CD14-positive monocyte (primary cell): Measurements from ENCODE around the gene TBC1D9B. TPM values are rescaled to one million over a fixed set of nuclear protein-coding genes. Genes with fewer than 3 reads are reported as not detected.

Experiments
- DNase-seq, 3 donors: peaks; one replicate each; pipeline ENCODE4 v3.0.0-alpha.2; 2011 to 2022
- H2AFZ ChIP-seq: 2 replicates; pipeline ENCODE4 v1.6.0; 2012; ENCODE audit warnings: mild to moderate bottlenecking, low read depth, low read length, inconsistent platforms; ENCODE audit not compliant: insufficient read depth, poor library complexity, severe bottlenecking
- H3K27ac ChIP-seq, 2 donors: 1 replicate in 1 of 2; 2 replicates in 1 of 2; pipeline ENCODE4 v1.5.1; 2012 to 2013; ENCODE audit warnings: low read length in 2 of 2, control low read depth in 1 of 2, inconsistent platforms in 1 of 2, low read depth in 1 of 2, mild to moderate bottlenecking in 1 of 2
- H3K27me3 ChIP-seq, 2 donors: one replicate each; pipeline versions ENCODE4 v1.6.0 to v1.6.1; 2011 to 2013; ENCODE audit warnings: low read length in 2 of 2; ENCODE audit not compliant: control insufficient read depth in 2 of 2, insufficient read depth in 2 of 2
- H3K36me3 ChIP-seq, 2 donors: replicated peaks in 1 of 2; 1 replicate in 1 of 2; 2 replicates in 1 of 2; pipeline versions ENCODE4 v1.5.1 to v1.6.1; 2012 to 2013; ENCODE audit warnings: low read length in 2 of 2, control low read depth in 1 of 2, inconsistent platforms in 1 of 2, mild to moderate bottlenecking in 1 of 2; ENCODE audit not compliant: insufficient read depth in 2 of 2, control insufficient read depth in 1 of 2
- H3K4me1 ChIP-seq, 2 donors: 1 replicate in 1 of 2; 2 replicates in 1 of 2; pipeline versions ENCODE4 v1.5.1 to v1.6.1; 2012 to 2013; ENCODE audit warnings: low read length in 2 of 2, control low read depth in 1 of 2, inconsistent platforms in 1 of 2, mild to moderate bottlenecking in 1 of 2, moderate library complexity in 1 of 2; ENCODE audit not compliant: insufficient read depth in 2 of 2, control insufficient read depth in 1 of 2
- H3K4me2 ChIP-seq: replicated peaks from 2 replicates; pipeline ENCODE3; 2012; ENCODE audit warnings: low read length, moderate library complexity, mild to moderate bottlenecking; ENCODE audit not compliant: poor library complexity, severe bottlenecking; ENCODE audit errors: extremely low read depth
- H3K4me3 ChIP-seq, 3 experiments: fragments of 200-600 bp in 1 of 3; sonication (generic) in 1 of 3; replicated peaks in 1 of 3; 1 replicate in 2 of 3; 2 replicates in 1 of 3; pipeline ENCODE4 v1.5.1; 2011 to 2013; ENCODE audit warnings: low read length in 3 of 3, mild to moderate bottlenecking in 3 of 3, control low read depth in 2 of 3, low read depth in 2 of 3, inconsistent platforms in 1 of 3, moderate library complexity in 1 of 3
- H3K79me2 ChIP-seq: 2 replicates; pipeline ENCODE4 v1.6.0; 2012; ENCODE audit warnings: mild to moderate bottlenecking, control low read depth, inconsistent platforms, low read length, moderate library complexity; ENCODE audit not compliant: insufficient read depth
- H3K9ac ChIP-seq: 2 replicates; pipeline ENCODE4 v1.6.0; 2017; ENCODE audit warnings: low read length, mild to moderate bottlenecking; ENCODE audit not compliant: insufficient read depth, poor library complexity, severe bottlenecking
- H3K9me3 ChIP-seq, 2 donors: replicated peaks in 1 of 2; 1 replicate in 1 of 2; 2 replicates in 1 of 2; pipeline versions ENCODE4 v1.5.1 to v1.6.1; 2012 to 2013; ENCODE audit warnings: low read length in 2 of 2, control low read depth in 1 of 2; ENCODE audit not compliant: control insufficient read depth in 1 of 2, insufficient read depth in 1 of 2
- H4K20me1 ChIP-seq: 2 replicates; pipeline ENCODE4 v1.6.0; 2012; ENCODE audit warnings: mild to moderate bottlenecking, low read length, control low read depth, moderate library complexity; ENCODE audit not compliant: insufficient read depth
- H3K27ac Mint-ChIP-seq, 7 donors: one replicate each; pipeline ENCODE4 v1.8.0; 2020; ENCODE audit warnings: mild to moderate bottlenecking in 7 of 7, mixed read lengths in 7 of 7, moderate library complexity in 6 of 7, inconsistent platforms in 2 of 7
- H3K27me3 Mint-ChIP-seq, 3 donors: one replicate each; pipeline ENCODE4 v1.8.0; 2021 to 2022; ENCODE audit warnings: low read depth in 3 of 3, mild to moderate bottlenecking in 3 of 3, mixed read lengths in 3 of 3, moderate library complexity in 3 of 3, inconsistent platforms in 1 of 3
- H3K36me3 Mint-ChIP-seq, 2 donors: one replicate each; pipeline ENCODE4 v1.8.0; 2020; ENCODE audit warnings: mixed read lengths in 2 of 2, inconsistent platforms in 1 of 2, mild to moderate bottlenecking in 1 of 2
- H3K4me1 Mint-ChIP-seq: one replicate; pipeline ENCODE4 v1.8.0; 2020; ENCODE audit warnings: mild to moderate bottlenecking, mixed read lengths
- H3K4me3 Mint-ChIP-seq, 2 donors: one replicate each; pipeline ENCODE4 v1.8.0; 2020; ENCODE audit warnings: mild to moderate bottlenecking in 2 of 2, mixed read lengths in 2 of 2, moderate library complexity in 1 of 2
- H3K9me3 Mint-ChIP-seq, 7 donors: one replicate each; pipeline ENCODE4 v1.8.0; 2020 to 2022; ENCODE audit warnings: mixed read lengths in 7 of 7, mild to moderate bottlenecking in 6 of 7, moderate library complexity in 6 of 7, inconsistent platforms in 2 of 7
- WGBS: methylation state at CpG from one replicate; pipeline ENCODE4 v1.1.5; 2013; ENCODE audit warnings: missing lambda C conversion rate; ENCODE audit not compliant: insufficient coverage; 5-methylcytosine and 5-hydroxymethylcytosine counted together
- intact Hi-C, 2 donors: fragments of 100-400 bp; cut with micrococcal nuclease; formaldehyde crosslinking; loops; one replicate each; pipeline versions ENCODE4 v1.15.0 to v1.15.1; 2023
- polyA plus RNA-seq, 3 donors: library from polyadenylated mRNA; depleted of rRNA in 1 of 3; unstranded in 2 of 3; stranded (reverse) in 1 of 3; fragments of 300-500 nt in 2 of 3; fragments of >200 nt in 1 of 3; fragmentation: Illumina TruSeq in 2 of 3; gene quantifications; 1 replicate in 2 of 3; 2 replicates in 1 of 3; pipeline ENCODE4 v1.2.3, GENCODE V29; 2012 to 2021
- TF ChIP-seq, protein P1 (sequence below): fragments of 200-600 bp; IDR thresholded peaks from one replicate; pipeline ENCODE4 v1.8.0; 2022; ENCODE audit warnings: antibody characterized with exemption, mild to moderate bottlenecking

The TBC1D9B gene
- polyA plus RNA-seq, 3 donors: 13.4 to 116 (median 26.3) TPM

- Histone ChIP-seq H4K20me1 (peaks cover 19% of the 10 kb centered on the region), H3K9me3 (no peaks in the 10 kb centered on the region), H3K9ac (no peak overlapping the region), H3K4me2 (no peak overlapping the region), H3K79me2 (no peaks in the 10 kb centered on the region), H3K4me1 (no peaks in the 10 kb centered on the region), H2AFZ (no peak overlapping the region), H3K27ac (no peak overlapping the region), H3K4me3 (no peak overlapping the region), H3K27me3 (no peaks in the 10 kb centered on the region), H3K36me3 (peaks cover 88 to 100% of the 10 kb centered on the region in 2 donors)
- H3K36me3 Mint-ChIP-seq: peaks cover 81 to 93% of the 10 kb centered on the region in 2 donors
- TF ChIP-seq, protein P1, sequence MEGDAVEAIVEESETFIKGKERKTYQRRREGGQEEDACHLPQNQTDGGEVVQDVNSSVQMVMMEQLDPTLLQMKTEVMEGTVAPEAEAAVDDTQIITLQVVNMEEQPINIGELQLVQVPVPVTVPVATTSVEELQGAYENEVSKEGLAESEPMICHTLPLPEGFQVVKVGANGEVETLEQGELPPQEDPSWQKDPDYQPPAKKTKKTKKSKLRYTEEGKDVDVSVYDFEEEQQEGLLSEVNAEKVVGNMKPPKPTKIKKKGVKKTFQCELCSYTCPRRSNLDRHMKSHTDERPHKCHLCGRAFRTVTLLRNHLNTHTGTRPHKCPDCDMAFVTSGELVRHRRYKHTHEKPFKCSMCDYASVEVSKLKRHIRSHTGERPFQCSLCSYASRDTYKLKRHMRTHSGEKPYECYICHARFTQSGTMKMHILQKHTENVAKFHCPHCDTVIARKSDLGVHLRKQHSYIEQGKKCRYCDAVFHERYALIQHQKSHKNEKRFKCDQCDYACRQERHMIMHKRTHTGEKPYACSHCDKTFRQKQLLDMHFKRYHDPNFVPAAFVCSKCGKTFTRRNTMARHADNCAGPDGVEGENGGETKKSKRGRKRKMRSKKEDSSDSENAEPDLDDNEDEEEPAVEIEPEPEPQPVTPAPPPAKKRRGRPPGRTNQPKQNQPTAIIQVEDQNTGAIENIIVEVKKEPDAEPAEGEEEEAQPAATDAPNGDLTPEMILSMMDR: no peak
- no peak overlapping the region for H3K4me3 Mint-ChIP-seq
- no peak overlapping the region for H3K27ac Mint-ChIP-seq
- DNase-seq: no peak
- WGBS: 88% methylated on average over 5 of the region's 6 CpGs
- peaks cover 0 to 2% (median 0%) of the 10 kb centered on the region in 7 donors for H3K9me3 Mint-ChIP-seq
- H3K4me1 Mint-ChIP-seq: no peaks in the 10 kb centered on the region
- peaks cover 0 to 1% (median 0%) of the 10 kb centered on the region in 3 donors for H3K27me3 Mint-ChIP-seq
- intact Hi-C loops: no loop called here
Observed at GRCh38 chr5:179895861-179896260, 11.8 kb downstream of the TBC1D9B start.

DNA sequence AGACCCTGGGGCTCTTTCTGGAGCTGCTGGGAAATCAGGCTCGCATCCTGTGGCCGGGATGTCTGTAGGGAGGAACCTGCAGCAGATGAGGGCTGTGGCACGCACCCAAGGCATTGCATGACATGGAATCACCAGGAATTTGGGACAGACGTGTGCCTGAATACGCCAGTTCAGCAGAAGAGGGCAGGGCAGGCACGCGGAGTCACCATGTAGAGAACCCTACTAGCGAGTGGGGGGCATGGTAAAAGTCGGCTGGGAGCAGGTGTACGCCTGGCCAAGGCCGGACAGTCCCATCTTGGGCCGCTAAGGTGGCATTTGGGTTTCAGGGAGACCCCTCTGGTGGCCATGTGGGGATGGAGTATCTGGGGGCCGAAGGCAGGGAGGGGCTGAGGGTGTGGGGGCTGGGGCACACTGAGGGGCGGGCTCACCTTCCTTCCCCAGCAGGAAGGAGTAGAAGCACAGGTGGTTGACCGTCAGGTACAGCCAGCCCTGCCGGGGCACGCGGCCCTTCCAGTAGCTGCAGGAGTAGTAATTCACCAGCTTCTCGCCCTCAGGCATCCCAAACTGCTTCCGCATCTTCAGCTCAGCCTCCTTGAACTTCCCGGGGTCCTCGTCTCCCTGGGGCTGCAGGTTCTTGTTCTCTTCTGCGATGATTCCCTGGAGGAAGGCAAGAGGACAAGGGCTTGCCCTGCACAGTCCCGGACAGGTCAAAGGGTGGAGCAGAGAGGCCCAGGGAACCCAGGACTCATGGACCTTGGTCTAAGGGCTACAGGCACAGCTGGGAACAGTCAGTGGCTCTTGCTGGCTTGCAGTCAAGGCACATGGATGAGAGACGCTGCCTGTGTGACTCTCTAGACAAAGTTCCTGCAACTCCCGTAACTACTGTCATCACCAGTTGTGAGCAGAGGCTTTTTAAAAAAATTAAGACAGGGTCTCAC, 13.5 kb downstream of the TBC1D9B start:
- H3K27me3 Mint-ChIP-seq: peaks cover 0 to 1% (median 0%) of the 10 kb centered on the region in 3 donors
- Histone ChIP-seq H3K27me3 (no peaks in the 10 kb centered on the region), H3K9ac (no peak overlapping the region), H3K9me3 (no peaks in the 10 kb centered on the region), H2AFZ (no peak overlapping the region), H3K79me2 (no peaks in the 10 kb centered on the region), H3K4me1 (no peaks in the 10 kb centered on the region), H3K4me3 (no peak overlapping the region), H3K4me2 (no peak overlapping the region), H3K36me3 (peaks cover 90 to 100% of the 10 kb centered on the region in 2 donors), H4K20me1 (peaks cover 7% of the 10 kb centered on the region), H3K27ac (no peak overlapping the region)
- no peaks in the 10 kb centered on the region for H3K4me1 Mint-ChIP-seq
- intact Hi-C loops: no loop called here
- no peak overlapping the region for H3K4me3 Mint-ChIP-seq
- no peak overlapping the region for H3K27ac Mint-ChIP-seq
- no peak for DNase-seq
- H3K9me3 Mint-ChIP-seq: peaks cover 0 to 2% (median 0%) of the 10 kb centered on the region in 7 donors
- WGBS: 97% methylated on average over 24 of the region's 26 CpGs
- H3K36me3 Mint-ChIP-seq: peaks cover 81 to 93% of the 10 kb centered on the region in 2 donors
- TF ChIP-seq, protein P1: no peak
